D721Med (cell line): ENCODE data around the gene FAM111A.
A peak's percentile ranks its signal among the peaks of the same experiment; 100 is the strongest.

ENCODE experiments used
- DNase-seq: peaks from one replicate; pipeline ENCODE4 v3.0.0; 2011; ENCODE audit warnings: low spot score; ENCODE audit not compliant: insufficient read length
- FAIRE-seq: peaks from 2 replicates; lab custom pipeline; 2011; peaks lifted over from hg19 to GRCh38; lab: Jason Lieb, UNC
- TF ChIP-seq, protein P1 (sequence below): IDR thresholded peaks from 2 replicates; pipeline ENCODE4 v1.5.1; 2012; ENCODE audit warnings: mild to moderate bottlenecking, control low read depth; ENCODE audit not compliant: insufficient read depth; ENCODE audit errors: missing control alignments

Gene FAM111A

DNA sequence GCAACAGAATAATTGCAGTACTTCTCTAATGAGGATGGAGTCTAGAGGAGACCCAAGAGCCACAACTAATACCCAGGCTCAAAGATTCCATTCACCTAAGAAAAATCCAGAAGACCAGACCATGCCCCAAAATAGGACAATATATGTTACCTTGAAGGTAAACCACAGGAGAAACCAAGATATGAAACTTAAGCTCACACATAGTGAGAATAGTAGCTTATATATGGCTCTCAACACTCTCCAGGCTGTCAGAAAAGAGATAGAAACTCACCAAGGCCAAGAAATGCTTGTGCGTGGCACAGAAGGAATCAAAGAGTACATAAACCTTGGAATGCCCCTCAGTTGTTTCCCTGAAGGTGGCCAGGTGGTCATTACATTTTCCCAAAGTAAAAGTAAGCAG is 9.1 kb downstream of the FAM111A start:
- DNase-seq (no peak), FAIRE-seq (no peak)
- TF ChIP-seq, protein P1, sequence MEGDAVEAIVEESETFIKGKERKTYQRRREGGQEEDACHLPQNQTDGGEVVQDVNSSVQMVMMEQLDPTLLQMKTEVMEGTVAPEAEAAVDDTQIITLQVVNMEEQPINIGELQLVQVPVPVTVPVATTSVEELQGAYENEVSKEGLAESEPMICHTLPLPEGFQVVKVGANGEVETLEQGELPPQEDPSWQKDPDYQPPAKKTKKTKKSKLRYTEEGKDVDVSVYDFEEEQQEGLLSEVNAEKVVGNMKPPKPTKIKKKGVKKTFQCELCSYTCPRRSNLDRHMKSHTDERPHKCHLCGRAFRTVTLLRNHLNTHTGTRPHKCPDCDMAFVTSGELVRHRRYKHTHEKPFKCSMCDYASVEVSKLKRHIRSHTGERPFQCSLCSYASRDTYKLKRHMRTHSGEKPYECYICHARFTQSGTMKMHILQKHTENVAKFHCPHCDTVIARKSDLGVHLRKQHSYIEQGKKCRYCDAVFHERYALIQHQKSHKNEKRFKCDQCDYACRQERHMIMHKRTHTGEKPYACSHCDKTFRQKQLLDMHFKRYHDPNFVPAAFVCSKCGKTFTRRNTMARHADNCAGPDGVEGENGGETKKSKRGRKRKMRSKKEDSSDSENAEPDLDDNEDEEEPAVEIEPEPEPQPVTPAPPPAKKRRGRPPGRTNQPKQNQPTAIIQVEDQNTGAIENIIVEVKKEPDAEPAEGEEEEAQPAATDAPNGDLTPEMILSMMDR: no peak

DNA sequence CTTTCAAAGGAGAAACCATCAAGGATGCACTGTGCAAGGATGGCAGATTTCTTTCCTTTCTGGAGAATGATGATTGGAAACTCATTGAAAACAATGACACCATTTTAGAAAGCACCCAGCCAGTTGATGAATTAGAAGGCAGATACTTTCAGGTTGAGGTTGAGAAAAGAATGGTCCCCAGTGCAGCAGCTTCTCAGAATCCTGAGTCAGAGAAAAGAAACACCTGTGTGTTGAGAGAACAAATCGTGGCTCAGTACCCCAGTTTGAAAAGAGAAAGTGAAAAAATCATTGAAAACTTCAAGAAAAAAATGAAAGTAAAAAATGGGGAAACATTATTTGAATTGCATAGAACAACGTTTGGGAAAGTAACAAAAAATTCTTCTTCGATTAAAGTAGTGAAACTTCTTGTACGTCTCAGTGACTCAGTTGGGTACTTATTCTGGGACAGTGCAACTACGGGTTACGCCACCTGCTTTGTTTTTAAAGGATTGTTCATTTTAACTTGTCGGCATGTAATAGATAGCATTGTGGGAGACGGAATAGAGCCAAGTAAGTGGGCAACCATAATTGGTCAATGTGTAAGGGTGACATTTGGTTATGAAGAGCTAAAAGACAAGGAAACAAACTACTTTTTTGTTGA is 9.8 kb downstream of the FAM111A start:
- DNase-seq (no peak), FAIRE-seq (no peak)
- TF ChIP-seq, protein P1: no peak

DNA sequence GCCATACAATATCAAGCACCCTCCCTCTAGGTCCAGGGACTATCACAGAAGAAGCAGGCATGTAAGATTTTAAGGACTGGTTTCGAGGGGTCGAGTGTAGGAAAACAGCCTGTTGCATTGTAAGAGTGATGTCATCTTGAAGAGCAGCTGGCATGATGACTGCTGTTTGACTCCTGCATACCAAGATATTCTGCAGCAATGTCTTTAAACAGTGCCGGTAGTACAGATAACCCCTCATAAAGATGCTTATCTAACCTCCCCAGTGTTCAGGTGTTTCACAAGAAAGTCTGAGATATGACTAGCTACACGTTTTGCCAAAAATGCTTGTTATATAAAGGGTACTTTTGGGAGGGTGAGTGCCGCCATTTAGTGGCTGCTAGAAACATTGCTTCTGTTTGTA is 12.0 kb downstream of the FAM111A start:
- TF ChIP-seq, protein P1: no peak
- FAIRE-seq: no peak
- no peak for DNase-seq

DNA sequence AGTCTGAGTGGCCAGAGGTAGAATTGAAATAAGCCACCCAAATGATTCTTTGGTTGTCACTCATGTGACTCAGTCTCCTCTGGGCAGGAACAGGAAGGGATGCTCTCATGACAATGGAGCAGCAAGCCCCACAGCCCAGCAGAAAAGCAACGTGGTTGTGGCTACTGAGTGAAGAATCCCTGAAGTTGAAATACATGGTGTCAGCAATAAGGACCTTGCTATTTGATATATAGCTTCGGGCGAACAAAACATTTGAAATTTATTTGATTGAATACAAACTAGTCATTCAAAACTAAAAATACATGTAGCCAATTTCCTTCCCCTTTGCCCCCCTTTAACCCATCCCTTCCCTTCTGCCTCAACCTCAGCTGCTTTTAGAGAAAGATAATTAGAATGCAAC is 14.8 kb downstream of the FAM111A start:
- FAIRE-seq (no peak), DNase-seq (no peak)
- TF ChIP-seq, protein P1: no peak

DNA sequence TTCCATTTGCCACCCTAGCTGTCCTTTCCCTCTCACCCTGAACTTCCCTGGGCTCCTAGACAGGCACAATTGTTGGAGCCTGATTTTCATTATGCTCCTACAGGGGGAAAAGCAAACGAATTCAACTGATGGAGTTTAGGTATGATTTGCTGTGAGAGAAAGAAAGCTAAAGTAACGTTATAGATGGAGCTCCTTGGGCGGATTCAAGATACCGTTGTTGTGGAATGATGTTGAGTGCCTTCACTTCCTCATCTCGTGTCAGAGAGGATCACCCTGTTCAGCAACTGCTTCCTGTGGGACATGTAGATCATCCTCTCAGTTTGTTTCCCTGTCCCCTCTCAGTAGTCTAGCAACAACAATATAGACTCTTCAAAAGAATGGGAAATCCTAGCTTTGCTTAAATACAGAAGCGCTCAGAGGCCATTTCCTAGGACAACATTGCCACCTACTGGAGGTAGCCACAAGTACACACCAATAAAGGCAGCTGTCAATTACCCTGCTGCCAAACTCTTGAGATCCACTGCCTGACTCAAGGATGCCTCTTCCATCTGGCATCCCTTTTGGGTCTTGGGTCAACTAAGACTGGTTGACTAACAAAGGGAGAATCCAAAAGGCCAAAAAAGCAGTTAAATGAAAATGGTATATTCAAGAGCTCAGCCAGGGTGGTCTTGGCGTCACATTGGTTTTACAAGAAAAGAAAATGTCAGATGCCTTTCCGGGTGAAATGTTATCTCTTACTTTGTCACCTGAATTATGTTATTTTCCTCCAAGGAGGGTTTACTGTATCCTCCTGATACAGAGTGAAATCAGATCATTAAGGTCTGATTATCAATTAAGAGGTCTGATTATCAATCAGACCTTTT is 15.8 kb downstream of the FAM111A start:
- TF ChIP-seq, protein P1: peak; percentile 91
- DNase-seq: no peak
- no peak for FAIRE-seq

DNA sequence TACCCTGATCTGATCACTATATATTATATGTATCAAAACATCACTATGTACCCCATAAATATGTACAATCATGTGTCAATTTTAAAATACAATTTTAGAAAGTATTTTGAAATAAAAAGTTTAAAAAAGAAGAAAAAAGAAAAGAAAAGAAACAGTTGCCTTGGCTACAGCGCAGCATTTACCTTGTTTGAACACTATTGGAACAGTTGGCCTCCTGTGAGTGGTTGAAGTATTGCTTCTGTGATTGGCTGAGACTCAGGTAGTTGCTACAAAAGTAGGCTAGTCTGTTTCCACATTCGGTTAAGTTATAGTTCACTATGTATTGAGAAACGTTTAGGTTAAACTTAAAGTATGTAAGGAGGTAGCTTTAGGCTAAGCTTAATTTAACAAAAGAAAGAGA is 21.4 kb downstream of the FAM111A start:
- TF ChIP-seq, protein P1: no peak
- no peak for DNase-seq
- FAIRE-seq: no peak
